Neuronal stem cell (in vitro differentiated cells): ENCODE measurements around the gene CEP128.

Source experiments
- DNase-seq: peaks from one replicate; pipeline ENCODE4 v3.0.0-alpha.2; 2013; ENCODE audit warnings: low spot score
- H2AFZ ChIP-seq: one replicate; pipeline ENCODE4 v1.6.1; 2013; ENCODE audit warnings: mild to moderate bottlenecking, low read length, inconsistent platforms
- H2AK5ac ChIP-seq: 2 replicates; pipeline ENCODE4 v1.6.1; 2013; ENCODE audit warnings: low read depth, mild to moderate bottlenecking, inconsistent platforms, low read length, moderate library complexity, mixed read lengths
- H2BK120ac ChIP-seq: 2 replicates; pipeline ENCODE4 v1.6.1; 2013; ENCODE audit warnings: low read depth, mild to moderate bottlenecking, inconsistent platforms, low read length, moderate library complexity, mixed read lengths
- H2BK12ac ChIP-seq: one replicate; pipeline ENCODE4 v1.6.1; 2013; ENCODE audit warnings: low read length, inconsistent platforms
- H2BK15ac ChIP-seq: 2 replicates; pipeline ENCODE4 v1.6.1; 2013; ENCODE audit warnings: mild to moderate bottlenecking, low read length, inconsistent platforms, mixed read lengths
- H2BK5ac ChIP-seq: one replicate; pipeline ENCODE4 v1.6.1; 2013; ENCODE audit warnings: inconsistent platforms, mild to moderate bottlenecking, low read length, moderate library complexity
- H3K14ac ChIP-seq: one replicate; pipeline ENCODE4 v1.6.1; 2013; ENCODE audit warnings: low read length, inconsistent platforms
- H3K18ac ChIP-seq: 2 replicates; pipeline ENCODE4 v1.6.1; 2013; ENCODE audit warnings: low read length, inconsistent platforms
- H3K23ac ChIP-seq: 2 replicates; pipeline ENCODE4 v1.6.1; 2013; ENCODE audit warnings: low read depth, mild to moderate bottlenecking, mixed read lengths, low read length, inconsistent platforms; ENCODE audit not compliant: poor library complexity
- H3K27ac ChIP-seq: replicated peaks from 3 replicates; pipeline ENCODE4 v1.5.1; 2013; ENCODE audit warnings: low read length, inconsistent platforms
- H3K27me3 ChIP-seq, 3 experiments: 2 replicates each; pipeline ENCODE4 v1.6.1; 2013; ENCODE audit warnings: low read length in 3 of 3, mild to moderate bottlenecking in 2 of 3, inconsistent platforms in 1 of 3, low read depth in 1 of 3, mixed read lengths in 1 of 3, moderate library complexity in 1 of 3; ENCODE audit not compliant: control insufficient read depth in 3 of 3, insufficient read depth in 3 of 3
- H3K36me3 ChIP-seq, 2 donors: replicated peaks in 1 of 2; 2 replicates each; pipeline ENCODE4 v1.6.1; 2013; ENCODE audit warnings: low read length in 2 of 2; ENCODE audit not compliant: control insufficient read depth in 2 of 2, insufficient read depth in 2 of 2
- H3K4ac ChIP-seq: 2 replicates; pipeline ENCODE4 v1.6.1; 2013; ENCODE audit warnings: inconsistent platforms, mild to moderate bottlenecking, low read length, moderate library complexity
- H3K4me1 ChIP-seq, 2 donors: 1 replicate in 1 of 2; 2 replicates in 1 of 2; pipeline ENCODE4 v1.6.1; 2013; ENCODE audit warnings: low read length in 2 of 2, low read depth in 1 of 2; ENCODE audit not compliant: control insufficient read depth in 2 of 2, insufficient read depth in 1 of 2
- H3K4me2 ChIP-seq: one replicate; pipeline ENCODE4 v1.6.1; 2013; ENCODE audit warnings: mild to moderate bottlenecking, low read length, inconsistent platforms; ENCODE audit not compliant: insufficient read depth, poor library complexity, severe bottlenecking
- H3K4me3 ChIP-seq, 2 donors: 2 replicates each; pipeline ENCODE4 v1.5.1; 2013; ENCODE audit warnings: low read length in 2 of 2, mild to moderate bottlenecking in 2 of 2, inconsistent platforms in 1 of 2, moderate library complexity in 1 of 2
- H3K79me1 ChIP-seq: one replicate; pipeline ENCODE4 v1.6.1; 2013; ENCODE audit warnings: low read depth, mild to moderate bottlenecking, inconsistent platforms, low read length, moderate library complexity
- H3K9ac ChIP-seq: one replicate; pipeline ENCODE4 v1.6.1; 2013; ENCODE audit warnings: mild to moderate bottlenecking, low read depth, low read length, inconsistent platforms; ENCODE audit not compliant: poor library complexity
- H3K9me3 ChIP-seq, 2 donors: replicated peaks in 1 of 2; 2 replicates each; pipeline versions ENCODE3 to v1.6.1; 2013; ENCODE audit warnings: low read length in 2 of 2, mild to moderate bottlenecking in 2 of 2, inconsistent platforms in 1 of 2, low read depth in 1 of 2, mixed read lengths in 1 of 2, moderate library complexity in 1 of 2; ENCODE audit not compliant: control insufficient read depth in 2 of 2, insufficient read depth in 1 of 2
- H4K8ac ChIP-seq: one replicate; pipeline ENCODE4 v1.6.1; 2013; ENCODE audit warnings: low read depth, mild to moderate bottlenecking, inconsistent platforms, low read length, moderate library complexity
- H4K91ac ChIP-seq: one replicate; pipeline ENCODE4 v1.6.1; 2013; ENCODE audit warnings: low read length, low read depth, mild to moderate bottlenecking, inconsistent platforms; ENCODE audit not compliant: poor library complexity
- WGBS, 2 donors: extraction: QIAGEN DNeasy Blood & Tissue Kit; methylation state at CpG; one replicate each; pipeline ENCODE4 v1.1.7; 2013; ENCODE audit warnings: missing lambda C conversion rate in 2 of 2, mixed read lengths in 1 of 2; ENCODE audit not compliant: insufficient read length in 2 of 2, insufficient replicate concordance in 1 of 2; ENCODE audit errors: extremely low coverage in 2 of 2; 5-methylcytosine and 5-hydroxymethylcytosine counted together

The CEP128 gene

DNA sequence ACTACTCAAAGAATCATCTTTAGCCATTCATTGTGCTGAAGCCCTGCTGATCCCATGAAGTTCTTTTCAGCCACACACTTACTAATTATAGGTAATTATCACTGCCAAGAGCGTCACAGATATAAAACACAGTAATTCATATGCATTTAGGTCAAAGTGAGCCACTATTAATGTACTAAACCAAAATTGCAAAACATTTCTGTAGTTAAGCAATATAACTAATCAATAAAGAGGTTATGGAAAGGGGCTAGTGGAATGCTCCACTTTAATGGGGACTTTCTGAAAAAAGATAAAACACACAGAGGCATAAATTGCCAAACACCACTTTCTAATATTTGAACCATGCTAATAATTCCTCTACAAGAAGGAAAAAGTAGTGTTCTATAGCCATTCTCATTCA lies 6.8 kb upstream of the CEP128 start:
- Histone ChIP-seq H3K9ac (no peak overlapping the region), H3K14ac (no peak overlapping the region), H2AK5ac (no peak overlapping the region), H3K27me3 (peaks cover 0 to 4% (median 0%) of the 10 kb centered on the region in 3 experiments), H3K36me3 (no peaks in the 10 kb centered on the region), H3K23ac (no peak overlapping the region), H3K27ac (no peak overlapping the region), H3K4me2 (no peak overlapping the region), H3K4me1 (no peaks in the 10 kb centered on the region), H4K8ac (no peak overlapping the region), H3K4me3 (no peak overlapping the region), H2BK120ac (no peak overlapping the region), H4K91ac (no peak overlapping the region), H2BK15ac (no peak overlapping the region), H2AFZ (no peak overlapping the region), H3K4ac (no peak overlapping the region), H2BK12ac (no peak overlapping the region), H2BK5ac (no peak overlapping the region), H3K9me3 (no peaks in the 10 kb centered on the region), H3K18ac (no peak overlapping the region), H3K79me1 (no peaks in the 10 kb centered on the region)
- DNase-seq: no peak
- WGBS, 2 donors: no CpG with 5 or more reads among the region's 1 CpG

DNA sequence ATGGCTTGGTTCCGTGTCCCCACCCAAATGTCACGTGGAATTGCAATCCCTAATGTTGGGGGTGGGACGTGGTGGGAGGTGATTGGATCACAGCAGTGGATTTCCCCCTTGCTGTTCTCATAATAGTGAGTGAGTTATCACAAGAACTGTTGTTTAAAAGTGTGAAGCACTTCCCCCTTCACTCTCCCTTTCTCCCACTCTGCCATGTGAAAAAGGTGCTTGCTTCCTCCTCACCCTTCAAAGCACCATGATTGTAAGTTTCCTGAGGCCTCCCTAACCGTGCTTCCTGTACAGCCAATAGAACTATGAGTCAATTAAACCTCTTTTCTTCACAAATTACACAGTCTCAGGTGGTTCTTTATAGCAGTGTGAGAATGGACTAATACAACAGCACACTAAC lies 5.3 kb upstream of the CEP128 start:
- H3K23ac ChIP-seq: no peak overlapping the region
- no peak overlapping the region for H2BK12ac ChIP-seq
- H3K79me1 ChIP-seq: no peaks in the 10 kb centered on the region
- no peak overlapping the region for H3K4me2 ChIP-seq
- no peak overlapping the region for H2BK120ac ChIP-seq
- H4K8ac ChIP-seq: no peak overlapping the region
- H3K36me3 ChIP-seq: no peaks in the 10 kb centered on the region
- H3K27ac ChIP-seq: no peak overlapping the region
- no peak overlapping the region for H3K4ac ChIP-seq
- no peak overlapping the region for H4K91ac ChIP-seq
- H3K18ac ChIP-seq: no peak overlapping the region
- no peaks in the 10 kb centered on the region for H3K9me3 ChIP-seq
- peaks cover 0 to 3% of the 10 kb centered on the region in 2 donors for H3K4me1 ChIP-seq
- H3K14ac ChIP-seq: no peak overlapping the region
- H3K27me3 ChIP-seq: peaks cover 0 to 4% (median 0%) of the 10 kb centered on the region in 3 experiments
- no CpG with 5 or more reads among the region's 4 CpGs for WGBS, 2 donors
- no peak overlapping the region for H2AFZ ChIP-seq
- no peak for DNase-seq
- H3K4me3 ChIP-seq: no peak overlapping the region
- no peak overlapping the region for H2AK5ac ChIP-seq
- H2BK15ac ChIP-seq: no peak overlapping the region
- no peak overlapping the region for H3K9ac ChIP-seq
- H2BK5ac ChIP-seq: no peak overlapping the region

DNA sequence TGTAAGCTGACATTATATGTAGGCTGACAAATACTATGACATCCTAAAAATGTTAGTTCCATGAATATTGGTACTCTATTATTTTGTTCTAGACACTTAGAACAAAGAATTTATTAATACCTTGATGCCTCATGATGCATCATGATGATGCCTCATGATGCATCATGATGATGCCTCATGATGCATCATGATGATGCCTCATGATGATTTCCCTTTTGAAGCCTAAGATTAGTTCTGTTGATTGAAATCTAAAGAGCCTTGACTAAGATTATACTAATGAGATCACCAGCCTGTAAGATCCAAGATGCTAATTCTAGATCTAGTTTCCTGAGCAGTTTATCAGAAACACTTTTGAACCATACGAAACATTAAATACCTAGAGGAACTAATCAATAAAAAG lies 4.6 kb upstream of the CEP128 start:
- H3K18ac ChIP-seq: no peak overlapping the region
- no peak overlapping the region for H2AFZ ChIP-seq
- peaks cover 0 to 3% of the 10 kb centered on the region in 2 donors for H3K4me1 ChIP-seq
- no peaks in the 10 kb centered on the region for H3K9me3 ChIP-seq
- peaks cover 0 to 4% (median 0%) of the 10 kb centered on the region in 3 experiments for H3K27me3 ChIP-seq
- H2BK5ac ChIP-seq: no peak overlapping the region
- no peak overlapping the region for H3K9ac ChIP-seq
- no peak overlapping the region for H3K4me2 ChIP-seq
- H4K8ac ChIP-seq: no peak overlapping the region
- H4K91ac ChIP-seq: no peak overlapping the region
- H3K36me3 ChIP-seq: no peaks in the 10 kb centered on the region
- H2BK12ac ChIP-seq: no peak overlapping the region
- H3K4ac ChIP-seq: no peak overlapping the region
- WGBS, 2 donors: no CpG with 5 or more reads among the region's 1 CpG
- no peak overlapping the region for H3K23ac ChIP-seq
- no peak overlapping the region for H2AK5ac ChIP-seq
- no peak for DNase-seq
- no peaks in the 10 kb centered on the region for H3K79me1 ChIP-seq
- H2BK15ac ChIP-seq: no peak overlapping the region
- no peak overlapping the region for H2BK120ac ChIP-seq
- H3K14ac ChIP-seq: no peak overlapping the region
- no peak overlapping the region for H3K27ac ChIP-seq
- H3K4me3 ChIP-seq: no peak overlapping the region

DNA sequence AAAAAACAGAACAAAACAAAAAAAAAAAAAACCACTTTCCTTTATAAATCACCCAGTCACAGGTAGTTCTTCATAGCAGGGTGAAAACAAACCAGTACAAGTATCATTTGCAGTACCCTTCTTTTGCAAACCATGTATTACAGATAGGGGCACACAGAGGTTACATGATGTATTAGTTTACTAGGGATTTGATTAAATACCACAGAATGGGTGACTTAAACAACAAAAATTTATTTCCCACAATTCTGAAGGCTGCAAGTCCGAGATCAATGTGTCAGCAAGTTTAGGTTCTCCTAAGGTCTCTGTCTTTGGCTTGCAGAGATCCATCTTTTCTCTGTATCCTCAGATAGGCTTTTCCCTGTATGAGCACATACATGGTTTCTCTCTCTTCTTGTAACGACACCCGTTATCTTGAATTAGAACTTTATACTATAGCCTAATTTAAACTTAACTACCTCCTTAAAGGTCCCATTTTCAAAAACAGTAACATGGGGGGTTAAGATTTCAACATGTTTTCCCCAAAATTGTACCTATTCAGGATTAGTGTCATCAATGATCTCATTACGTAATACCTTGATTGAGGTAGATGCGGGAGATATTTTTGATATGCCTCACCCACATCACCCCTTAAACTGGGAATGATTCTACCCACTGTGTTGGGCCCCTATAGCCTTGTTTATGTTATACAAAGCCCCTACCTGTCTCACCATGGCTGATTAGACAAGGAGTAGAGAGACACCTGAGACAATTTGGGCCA lies 3.5 kb upstream of the CEP128 start:
- H3K27ac ChIP-seq: no peak overlapping the region
- H3K4ac ChIP-seq: no peak overlapping the region
- no peak overlapping the region for H3K14ac ChIP-seq
- H3K27me3 ChIP-seq: peaks cover 0 to 4% (median 0%) of the 10 kb centered on the region in 3 experiments
- no peak overlapping the region for H2BK15ac ChIP-seq
- H4K91ac ChIP-seq: no peak overlapping the region
- no peak overlapping the region for H3K18ac ChIP-seq
- H3K79me1 ChIP-seq: no peaks in the 10 kb centered on the region
- no peak overlapping the region for H3K4me3 ChIP-seq
- no peak overlapping the region for H3K9ac ChIP-seq
- no peak for DNase-seq
- H2BK5ac ChIP-seq: no peak overlapping the region
- WGBS, 2 donors: no CpG with 5 or more reads among the region's 5 CpGs
- no peak overlapping the region for H3K4me2 ChIP-seq
- H3K9me3 ChIP-seq: no peaks in the 10 kb centered on the region
- H2AK5ac ChIP-seq: no peak overlapping the region
- no peak overlapping the region for H2AFZ ChIP-seq
- H3K23ac ChIP-seq: no peak overlapping the region
- no peak overlapping the region for H4K8ac ChIP-seq
- H3K4me1 ChIP-seq: peaks cover 3% of the 10 kb centered on the region in 2 donors
- no peak overlapping the region for H2BK120ac ChIP-seq
- H2BK12ac ChIP-seq: no peak overlapping the region
- no peaks in the 10 kb centered on the region for H3K36me3 ChIP-seq
